ENCODE results near the gene MYO15B.

DNA sequence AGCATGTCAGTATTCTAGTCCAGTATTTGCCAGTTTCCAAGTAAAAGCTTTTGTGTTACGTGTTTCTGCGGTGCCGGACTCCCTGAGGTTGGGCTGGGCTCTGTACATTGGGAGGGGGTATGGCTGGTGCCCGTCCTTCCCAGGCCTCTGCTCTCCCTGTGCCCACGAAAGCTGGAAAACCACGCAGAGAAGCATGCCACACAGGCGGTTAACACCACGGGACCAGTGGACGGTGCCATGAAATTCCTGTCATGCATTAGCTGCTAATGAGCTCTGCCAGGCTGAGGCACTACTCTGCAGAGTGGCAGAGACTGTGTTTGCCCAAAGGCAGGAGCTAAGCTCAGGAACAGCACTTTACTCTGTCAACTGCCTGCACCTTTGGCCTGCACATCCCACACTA is 53.7 kb downstream of the MYO15B start:
- TF ChIP-seq, protein P1, sequence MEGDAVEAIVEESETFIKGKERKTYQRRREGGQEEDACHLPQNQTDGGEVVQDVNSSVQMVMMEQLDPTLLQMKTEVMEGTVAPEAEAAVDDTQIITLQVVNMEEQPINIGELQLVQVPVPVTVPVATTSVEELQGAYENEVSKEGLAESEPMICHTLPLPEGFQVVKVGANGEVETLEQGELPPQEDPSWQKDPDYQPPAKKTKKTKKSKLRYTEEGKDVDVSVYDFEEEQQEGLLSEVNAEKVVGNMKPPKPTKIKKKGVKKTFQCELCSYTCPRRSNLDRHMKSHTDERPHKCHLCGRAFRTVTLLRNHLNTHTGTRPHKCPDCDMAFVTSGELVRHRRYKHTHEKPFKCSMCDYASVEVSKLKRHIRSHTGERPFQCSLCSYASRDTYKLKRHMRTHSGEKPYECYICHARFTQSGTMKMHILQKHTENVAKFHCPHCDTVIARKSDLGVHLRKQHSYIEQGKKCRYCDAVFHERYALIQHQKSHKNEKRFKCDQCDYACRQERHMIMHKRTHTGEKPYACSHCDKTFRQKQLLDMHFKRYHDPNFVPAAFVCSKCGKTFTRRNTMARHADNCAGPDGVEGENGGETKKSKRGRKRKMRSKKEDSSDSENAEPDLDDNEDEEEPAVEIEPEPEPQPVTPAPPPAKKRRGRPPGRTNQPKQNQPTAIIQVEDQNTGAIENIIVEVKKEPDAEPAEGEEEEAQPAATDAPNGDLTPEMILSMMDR (conservative IDR thresholded peaks at IDR 0.05; ENCODE audit: low read depth, low read length): no peak
- TF ChIP-seq POLR2A (IDR thresholded peaks at IDR 0.05; ENCODE audit: low read depth, low read length): no peak
- no peak for TF ChIP-seq RAD21 (IDR thresholded peaks at IDR 0.05; ENCODE audit: low read length)
- TF ChIP-seq RFX5 (IDR thresholded peaks at IDR 0.05; ENCODE audit: low read depth, low read length): no peak
- TF ChIP-seq RCOR1 (IDR thresholded peaks at IDR 0.05; ENCODE audit: insufficient replicate concordance, low read length): no peak
- TF ChIP-seq SMC3 (IDR thresholded peaks at IDR 0.05; ENCODE audit: low read depth, low read length): no peak

Data from IMR-90 (cell line).